GM18909 (cell line): ENCODE data around the gene B4GALT1.

ENCODE experiments used
- ATAC-seq: cut with Tn5 transposase; IDR thresholded peaks from one replicate; pipeline ENCODE4 v1.9.1; 2021; ENCODE audit warnings: mild to moderate bottlenecking; ENCODE audit not compliant: unreplicated experiment, poor library complexity

B4GALT1 gene

DNA sequence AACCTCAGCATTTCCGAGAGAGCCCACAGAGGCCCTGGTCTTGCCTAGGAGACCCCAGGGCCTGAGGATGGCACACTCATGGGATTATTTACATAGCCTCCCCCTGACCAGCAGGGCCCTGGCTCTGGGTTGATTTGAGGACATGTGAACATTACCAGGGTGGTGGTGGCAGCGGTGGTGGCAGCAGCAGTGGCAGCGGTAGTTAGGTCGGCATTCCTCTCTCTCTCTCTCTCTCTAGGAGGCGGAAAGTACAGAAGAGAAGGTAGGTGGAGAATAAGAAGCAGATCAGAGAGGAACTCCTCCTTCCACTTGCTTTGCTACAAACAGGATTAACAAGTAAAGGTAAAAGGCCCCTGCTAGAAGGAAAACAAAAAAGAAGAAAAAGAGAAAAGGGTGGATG is 39.3 kb downstream of the B4GALT1 start:
- no peak for ATAC-seq

DNA sequence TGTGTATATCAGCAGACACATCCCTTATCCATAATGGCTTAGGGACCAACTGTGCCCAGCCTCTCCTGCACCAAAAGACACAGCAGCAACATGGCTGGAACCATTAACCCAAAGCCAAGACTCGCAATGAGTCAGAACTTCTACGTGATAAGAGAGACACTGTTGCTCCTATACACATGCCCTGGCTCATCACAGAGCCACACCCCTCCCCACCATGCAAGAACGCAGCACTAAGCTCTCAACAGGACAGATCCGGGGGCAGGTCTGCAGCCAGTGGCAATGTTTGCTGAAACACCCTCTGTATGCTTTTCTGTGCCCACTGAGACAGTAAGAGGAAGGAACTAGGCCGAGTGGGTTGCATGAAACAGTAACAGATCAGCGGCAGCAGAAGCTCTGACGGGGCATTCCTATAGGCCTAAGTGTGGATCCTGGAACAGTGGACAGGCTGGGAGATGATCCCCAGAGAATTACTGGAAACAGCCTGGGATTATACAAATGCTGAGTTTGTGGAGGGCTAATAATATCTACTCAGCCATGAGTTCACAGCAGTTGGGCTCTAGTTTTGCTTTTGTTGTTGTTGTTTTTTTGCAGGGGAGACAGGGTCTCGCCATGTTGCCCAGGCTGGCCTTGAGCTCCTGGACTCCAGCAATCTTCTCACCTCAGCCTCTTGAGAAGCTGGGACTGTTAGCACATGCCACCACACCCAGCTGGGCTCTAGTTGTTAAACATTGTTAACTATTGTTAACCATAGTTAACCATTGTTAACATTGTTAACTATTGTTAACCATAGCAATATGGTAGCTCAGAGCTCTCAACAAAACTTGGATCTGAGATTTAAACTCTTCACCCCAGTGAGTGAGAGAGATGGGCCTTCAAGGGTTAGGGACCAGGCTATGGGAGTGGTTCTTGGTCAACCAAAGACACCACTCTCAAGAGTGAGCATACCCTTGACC is 41.0 kb downstream of the B4GALT1 start:
- peak; percentile 48 for ATAC-seq

DNA sequence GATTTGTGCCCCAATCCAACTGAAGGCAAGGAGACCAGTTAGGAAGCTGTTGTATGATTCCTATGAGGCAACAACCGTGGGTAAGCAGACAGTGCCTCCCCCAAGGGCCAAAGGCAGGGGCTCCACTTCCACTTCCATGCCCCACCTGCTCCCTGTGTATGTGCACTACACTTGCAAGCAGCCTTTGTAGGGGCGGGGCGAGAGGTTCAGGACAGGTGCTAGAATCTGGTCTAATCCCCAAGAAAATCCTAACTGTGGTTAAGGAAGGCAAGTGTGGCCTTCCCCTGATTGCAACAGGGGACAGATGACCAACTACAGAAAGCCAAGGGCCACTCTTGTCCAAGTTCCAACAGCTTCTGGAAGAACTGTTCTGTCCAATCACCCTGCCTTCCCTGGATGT is 41.7 kb downstream of the B4GALT1 start:
- no peak for ATAC-seq

DNA sequence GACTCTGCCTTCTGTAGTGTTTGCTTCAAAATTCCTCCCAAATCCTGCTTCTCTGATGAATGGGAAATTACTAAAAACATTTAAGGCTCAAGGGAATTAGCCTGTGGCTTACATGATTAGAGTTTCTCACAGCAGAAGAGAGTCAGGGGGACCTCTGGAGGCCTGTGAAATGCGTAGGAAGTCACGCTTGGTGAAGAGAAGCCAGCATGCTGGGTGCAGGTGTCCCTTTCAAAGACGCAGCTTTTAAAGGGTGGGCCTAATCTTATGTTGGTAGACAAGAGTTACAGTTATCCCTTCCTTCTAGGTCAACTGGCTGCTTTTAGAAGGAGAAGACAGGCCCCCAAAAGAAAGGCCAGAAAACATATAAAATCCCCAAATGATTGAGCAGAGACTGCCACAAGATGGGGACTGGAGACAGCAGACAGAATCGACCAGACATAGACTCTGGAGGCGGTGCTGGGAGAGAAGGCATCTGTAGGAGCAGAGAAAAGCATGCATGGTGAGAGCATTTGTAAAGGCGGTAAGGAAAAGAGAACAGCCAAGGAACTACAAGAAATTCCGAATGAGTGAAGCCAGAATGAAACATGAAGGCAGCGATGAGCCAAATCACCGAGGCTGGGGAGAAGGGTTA is 42.3 kb downstream of the B4GALT1 start:
- ATAC-seq, result peak; percentile 55

DNA sequence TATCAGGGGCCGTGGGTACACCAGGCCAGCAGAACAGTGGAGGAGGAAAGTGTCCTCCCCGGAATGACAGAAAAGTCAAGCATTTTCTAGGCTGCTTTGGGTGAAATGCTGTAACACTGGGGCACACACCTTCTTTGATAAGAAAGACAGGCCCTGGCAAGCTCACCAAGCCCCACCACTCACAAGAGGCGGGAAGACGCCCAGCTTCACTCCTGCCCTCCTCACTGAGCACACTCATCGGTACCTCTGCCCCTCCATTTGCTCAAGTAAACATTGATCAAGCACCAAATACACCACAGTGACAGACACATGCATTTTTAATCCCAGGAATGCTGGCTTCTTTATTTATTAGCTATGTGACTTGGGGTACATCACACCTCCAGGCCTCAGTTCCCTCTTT is 43.1 kb downstream of the B4GALT1 start:
- ATAC-seq, result no peak

DNA sequence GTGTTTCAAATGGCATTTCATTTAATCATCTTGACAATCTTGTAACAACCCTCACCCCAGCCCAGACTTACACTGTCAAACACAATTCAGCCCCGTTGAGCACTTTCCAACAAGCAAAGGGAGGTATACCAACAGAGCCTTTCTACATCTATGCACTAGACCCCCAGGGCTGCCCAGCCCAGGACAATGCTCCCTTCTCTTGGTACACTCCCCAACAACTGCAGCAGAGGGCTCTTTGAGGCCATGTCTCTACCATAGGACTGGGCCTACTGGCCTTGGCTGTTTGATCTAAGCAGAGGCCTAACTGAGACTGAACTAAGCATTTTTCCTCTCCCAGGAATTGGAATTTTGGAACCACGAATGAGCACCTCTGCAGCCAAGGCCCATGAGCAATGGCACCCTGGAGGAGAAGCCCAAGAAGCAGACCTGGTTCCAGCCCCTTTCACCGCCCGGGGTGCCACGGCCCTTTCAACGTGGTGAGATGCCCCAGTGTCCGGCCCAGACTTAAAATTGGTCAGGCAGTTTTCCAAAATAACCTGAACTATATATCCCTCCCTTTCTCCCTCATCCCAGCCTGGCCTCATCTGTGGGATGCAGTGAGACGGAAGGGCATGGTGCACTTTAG is 43.6 kb downstream of the B4GALT1 start:
- no peak for ATAC-seq

DNA sequence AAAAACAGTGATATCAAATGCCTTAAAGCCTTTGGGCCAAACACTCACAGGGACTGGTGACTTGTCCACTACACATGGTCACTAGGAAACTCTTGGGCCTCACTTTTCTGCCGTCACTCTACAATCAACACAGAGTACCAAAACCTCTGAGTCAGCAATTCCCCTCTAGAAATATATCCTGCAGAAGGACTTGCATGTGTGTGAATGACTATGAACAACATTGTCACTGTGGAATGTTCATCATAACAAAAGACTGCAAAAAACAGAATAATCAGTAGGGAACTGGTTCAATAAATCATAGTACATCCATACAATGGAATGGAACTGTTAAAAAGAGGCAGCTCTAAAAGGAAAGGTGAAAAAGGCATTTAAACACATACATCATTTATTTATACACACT is 46.5 kb downstream of the B4GALT1 start:
- ATAC-seq, result no peak

DNA sequence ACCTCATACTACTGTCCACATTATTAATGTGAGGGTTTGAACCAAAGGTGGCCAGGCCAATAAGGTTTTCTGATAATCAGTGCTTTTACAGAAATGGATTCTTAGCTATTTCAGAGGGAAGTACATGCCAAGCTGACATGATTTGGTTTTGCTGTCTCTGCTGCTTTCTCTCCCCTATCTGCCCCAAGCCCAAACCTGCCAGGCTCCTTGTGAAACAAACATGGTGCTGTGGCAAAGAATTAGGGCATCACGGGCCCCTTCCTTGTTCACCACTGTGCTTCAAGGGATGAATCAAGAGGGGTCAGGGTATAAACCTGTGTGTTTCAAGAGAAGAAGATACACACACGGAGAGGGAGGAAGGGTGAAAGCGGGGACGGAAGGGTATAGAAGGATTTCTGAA is 49.3 kb downstream of the B4GALT1 start:
- no peak for ATAC-seq

DNA sequence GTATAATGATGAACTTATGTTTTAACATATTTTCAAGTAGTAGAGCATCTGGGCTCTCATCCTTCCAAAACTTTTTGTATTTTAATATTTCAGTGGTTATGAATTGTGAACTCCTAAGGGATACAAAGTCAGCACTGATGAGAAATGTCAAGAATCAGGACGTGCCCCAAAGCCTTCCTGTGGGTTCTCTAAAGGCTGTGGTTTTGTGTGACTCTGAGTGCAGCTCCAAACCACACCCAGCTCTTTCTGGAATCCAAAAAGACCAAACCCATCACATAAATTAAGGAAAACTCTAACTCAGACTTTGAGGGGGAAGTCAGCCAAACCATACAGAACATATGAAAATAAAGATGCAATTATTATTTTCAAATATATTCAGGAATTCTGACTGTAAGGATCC is 49.8 kb downstream of the B4GALT1 start:
- ATAC-seq, result no peak

DNA sequence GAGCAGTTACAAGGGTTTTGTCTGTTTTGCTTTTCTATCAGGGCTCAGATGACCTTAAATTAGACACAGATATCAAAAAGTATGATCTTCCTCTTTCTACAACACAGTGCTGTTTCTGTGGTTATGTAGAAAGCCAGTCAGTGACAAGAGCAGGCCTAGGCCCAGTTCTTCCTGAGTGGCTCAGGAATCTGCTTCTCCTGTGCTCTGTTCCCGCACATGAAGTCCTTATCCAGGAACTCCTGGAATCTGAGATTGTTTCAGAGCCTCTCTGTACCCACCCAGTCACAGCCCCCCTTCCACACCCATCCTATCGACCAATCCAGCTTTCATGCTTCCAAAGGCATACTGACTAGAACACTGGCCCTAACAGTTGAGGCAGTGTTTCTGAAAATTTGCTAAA is 50.3 kb downstream of the B4GALT1 start:
- no peak for ATAC-seq

DNA sequence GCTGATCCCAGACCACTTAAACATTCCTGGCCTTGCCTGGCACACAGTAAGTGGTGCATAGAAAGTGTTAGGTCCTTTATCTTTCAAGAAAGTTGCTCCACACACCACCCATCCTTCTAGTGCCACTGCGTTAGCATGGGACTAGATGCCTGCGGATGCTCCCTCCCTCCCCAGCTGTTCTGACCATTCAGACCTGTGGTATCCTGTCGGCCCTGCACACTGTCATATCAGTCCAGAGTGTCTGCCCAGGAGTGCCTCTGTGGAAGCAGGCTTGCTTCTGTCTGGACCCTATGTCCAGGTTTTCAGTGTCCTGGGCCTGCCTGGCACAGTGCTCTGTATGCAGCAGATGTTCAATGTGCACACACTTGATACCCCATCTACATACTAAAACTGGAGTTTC is 52.4 kb downstream of the B4GALT1 start:
- no peak for ATAC-seq

DNA sequence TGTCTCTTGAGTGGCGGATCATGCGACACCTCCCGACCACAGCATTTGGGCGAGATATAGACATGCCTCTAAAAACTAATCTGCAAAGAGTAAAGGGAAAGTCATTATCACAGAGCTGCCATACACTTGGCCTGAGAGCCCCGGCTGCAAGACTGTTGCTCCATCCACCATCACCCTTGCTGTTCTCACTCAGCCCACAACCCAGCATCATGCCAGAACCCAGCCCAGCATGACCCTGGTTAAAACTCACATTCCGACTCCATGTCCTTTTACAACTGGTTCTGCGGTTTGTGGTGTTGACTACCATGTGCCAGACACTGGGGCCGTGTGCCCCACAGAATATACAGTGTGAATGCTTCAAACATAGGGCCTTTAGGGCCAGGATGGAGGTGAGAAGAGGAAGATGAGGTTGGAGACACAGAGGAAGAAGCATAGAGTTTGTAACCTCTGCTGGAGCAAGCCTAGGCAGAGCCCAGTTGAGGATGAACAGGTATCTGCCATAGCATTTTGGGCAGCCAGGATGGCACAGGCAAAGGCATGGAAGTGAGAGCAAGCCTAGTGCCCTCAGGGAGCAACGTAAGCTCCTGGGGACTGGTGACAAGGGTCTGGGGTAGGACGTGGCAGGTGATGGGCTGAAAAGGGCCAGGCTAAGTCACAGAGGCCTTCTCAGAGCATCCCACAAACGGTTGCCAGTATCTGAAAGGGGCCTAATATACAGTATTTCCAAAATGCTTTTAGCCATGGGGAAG is 53.2 kb downstream of the B4GALT1 start:
- ATAC-seq, result no peak

DNA sequence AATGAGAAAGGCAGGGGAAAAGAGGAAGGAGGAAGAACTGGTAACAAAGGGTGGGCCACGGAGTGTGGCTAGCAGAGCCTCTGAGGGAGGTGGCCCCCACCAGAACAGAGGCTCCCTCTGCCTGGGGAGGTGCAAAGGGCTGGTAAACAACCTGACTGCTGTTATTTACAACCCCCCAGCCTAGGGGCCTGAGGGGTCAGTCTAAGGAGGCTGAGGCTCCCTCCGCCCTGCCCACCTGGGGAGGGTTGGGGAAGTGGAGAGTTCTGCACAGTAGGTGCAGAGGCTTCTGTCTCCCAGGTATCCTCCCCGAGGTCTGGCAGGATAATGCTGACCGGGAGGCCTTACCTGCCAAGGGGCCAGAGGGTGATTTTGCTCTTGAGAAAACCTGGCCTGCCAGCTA is 55.0 kb downstream of the B4GALT1 start:
- no peak for ATAC-seq

DNA sequence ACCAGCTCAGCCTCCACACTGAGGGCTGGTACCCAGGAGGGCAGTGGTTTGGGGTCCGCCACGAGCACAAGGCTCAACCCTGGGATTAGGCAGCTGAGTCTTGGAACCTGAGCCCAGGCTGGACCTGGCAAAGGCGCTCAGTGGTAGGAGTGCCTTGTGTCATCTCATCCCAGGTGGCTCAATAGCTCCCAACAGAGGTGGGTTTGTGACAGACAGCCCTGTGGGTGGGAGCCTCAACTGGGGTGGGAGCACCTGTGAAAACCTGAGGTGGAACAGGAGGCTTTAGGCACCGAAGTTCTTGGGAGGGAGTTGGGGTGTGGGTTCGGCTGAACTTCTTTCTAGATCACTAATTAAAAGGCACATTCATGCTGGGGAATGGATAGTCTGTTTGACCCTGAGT is 55.5 kb downstream of the B4GALT1 start:
- no peak for ATAC-seq

DNA sequence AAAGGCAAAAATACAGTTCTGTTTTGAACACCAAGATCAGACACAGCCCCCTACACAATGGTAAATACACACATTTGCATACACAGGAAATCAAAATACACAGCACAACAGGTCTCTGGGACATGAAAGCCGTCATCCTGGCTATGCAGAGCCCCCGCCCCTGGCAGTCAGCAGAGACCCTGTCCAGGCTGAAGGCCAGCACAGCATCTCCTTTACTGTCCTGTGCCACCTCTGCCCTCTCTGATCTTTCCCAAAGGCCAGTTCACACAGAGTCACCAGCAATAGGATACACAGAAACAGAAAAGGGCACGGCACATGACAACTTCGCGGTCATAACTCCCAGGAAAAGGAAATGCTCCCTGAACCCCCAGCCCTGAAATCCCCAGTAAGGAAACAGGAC is 56.5 kb downstream of the B4GALT1 start:
- ATAC-seq, result no peak

DNA sequence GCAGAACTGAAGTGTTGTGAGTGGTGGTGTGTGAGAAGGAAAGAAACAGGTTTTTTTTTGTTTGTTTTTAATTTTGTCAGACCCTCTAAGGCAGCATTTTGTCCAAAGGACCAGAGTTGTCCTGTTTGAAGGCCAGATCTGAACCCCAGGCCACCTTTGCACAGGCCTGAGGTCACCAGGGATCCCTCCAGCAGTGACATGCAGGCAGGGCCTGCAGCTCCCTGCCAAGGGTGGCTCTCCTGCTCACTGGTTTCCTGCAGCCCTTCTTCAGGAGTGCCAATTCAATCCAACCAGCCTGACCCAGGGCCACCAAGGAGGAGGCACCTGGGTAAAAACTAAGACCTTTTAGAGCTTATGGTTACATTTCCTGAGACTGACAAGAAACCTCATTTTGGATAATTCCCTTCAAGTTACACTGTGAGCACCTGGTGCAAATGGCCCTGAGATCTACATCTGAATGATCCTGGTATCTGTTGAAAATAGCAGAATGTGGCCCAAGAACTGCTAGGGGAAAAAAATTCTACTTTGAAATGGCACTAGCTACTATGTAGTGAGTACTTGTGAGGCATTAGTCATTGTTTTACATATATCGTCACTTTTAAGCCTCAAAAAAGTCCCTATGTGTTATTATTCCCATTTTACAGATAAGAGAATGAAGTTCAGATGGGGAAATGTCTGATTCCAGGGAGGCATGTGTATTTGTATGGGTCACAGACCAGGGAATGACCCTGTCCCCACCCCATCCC is 57.1 kb downstream of the B4GALT1 start:
- no peak for ATAC-seq

DNA sequence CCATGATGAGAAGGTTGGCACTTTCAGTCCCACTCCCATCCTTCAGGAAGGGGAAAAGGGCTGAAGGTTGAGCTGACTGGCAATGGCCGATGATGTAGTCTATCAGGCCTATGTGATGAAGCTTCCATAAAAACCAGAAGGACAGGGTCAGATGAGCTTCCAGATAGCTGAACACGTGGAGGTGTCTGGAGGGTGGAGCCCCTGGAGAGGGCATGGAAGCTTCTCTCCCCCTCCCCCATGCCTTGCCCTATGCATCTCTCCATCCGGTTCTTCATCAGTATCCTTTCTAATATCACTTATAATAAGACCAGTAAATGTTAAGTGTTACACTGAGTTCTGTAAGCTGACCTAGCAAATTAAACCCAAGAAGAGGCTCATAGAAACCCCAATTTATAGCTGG is 58.0 kb downstream of the B4GALT1 start:
- ATAC-seq, result no peak

DNA sequence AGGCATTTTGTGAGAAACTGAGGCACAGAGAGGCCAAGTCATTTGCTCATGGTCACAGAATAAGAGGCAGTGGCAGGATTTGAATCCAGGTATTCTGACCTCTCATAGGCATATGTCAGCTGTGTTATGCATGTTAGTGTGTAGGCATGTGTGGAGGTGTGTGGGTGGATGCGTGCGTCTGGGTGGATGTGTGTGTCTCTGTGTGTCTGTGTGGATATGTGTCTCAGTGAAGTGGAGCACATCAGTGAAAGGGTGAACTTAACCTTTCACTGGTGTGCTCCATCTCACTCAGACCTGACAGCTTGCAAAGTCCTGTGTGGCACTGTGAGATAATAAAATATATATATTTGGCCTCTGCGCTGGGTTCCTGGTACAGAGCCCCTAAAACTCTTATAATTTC is 58.7 kb downstream of the B4GALT1 start:
- no peak for ATAC-seq

DNA sequence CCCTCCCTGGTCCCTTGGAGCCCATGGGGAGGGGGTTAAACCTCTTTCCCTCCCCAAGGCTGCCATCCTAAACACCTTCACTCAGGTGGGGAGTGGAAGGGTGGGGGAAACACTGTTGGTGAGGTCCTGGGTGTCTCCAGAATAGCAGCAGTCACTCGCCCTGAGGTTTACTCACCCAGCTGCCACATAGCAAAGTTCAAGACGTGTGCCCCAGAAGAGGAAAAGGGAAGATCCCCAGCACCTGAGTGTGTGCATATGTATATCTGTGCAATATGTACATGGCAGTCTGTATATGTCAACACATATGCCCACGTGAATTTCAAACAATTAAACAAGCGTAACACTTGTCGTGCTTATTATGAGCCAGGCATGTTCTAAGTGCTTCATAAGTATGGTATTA is 59.4 kb downstream of the B4GALT1 start:
- ATAC-seq, result no peak
